A549 (cell line): ENCODE measurements around the gene WDFY2.

Experiments
- POLR2A ChIP-seq: IDR thresholded peaks from 2 replicates; pipeline ENCODE4 v1.6.1; 2012; ENCODE audit warnings: mild to moderate bottlenecking, low read length
- RAD21 ChIP-seq, 2 experiments: fragments of >200 bp in 1 of 2; sonication (Bioruptor Twin) in 1 of 2; formaldehyde crosslinking in 1 of 2; IDR thresholded peaks in 1 of 2; conservative IDR thresholded peaks in 1 of 2; 2 replicates in 1 of 2; 3 replicates in 1 of 2; pipeline ENCODE4 v1.6.1; 2012 to 2018; ENCODE audit warnings: inconsistent platforms in 1 of 2

GRCh38 chr13:51745243-51745642 is 161.0 kb downstream of the WDFY2 start:
- TF ChIP-seq RAD21 (conservative IDR thresholded peaks at IDR 0.05 in 1 of 2, IDR thresholded peaks at IDR 0.05 in 1 of 2), result no peak
- no peak for TF ChIP-seq POLR2A
